SK-N-MC (cell line): ENCODE data around the gene ZNF157.

Source experiments
- DNase-seq: peaks from one replicate; pipeline ENCODE4 v3.0.0-alpha.2; 2011; ENCODE audit warnings: low read depth, low spot score
- H3K27ac ChIP-seq: fragments of 200-600 bp; sonication (generic); 2 replicates; pipeline ENCODE4 v1.5.1; 2016; ENCODE audit warnings: mixed run types
- H3K36me3 ChIP-seq: fragments of 200-600 bp; sonication (generic); 2 replicates; pipeline ENCODE4 v1.6.1; 2017; ENCODE audit warnings: antibody characterized with exemption, low read length, mixed read lengths; ENCODE audit not compliant: insufficient read depth
- H3K4me3 ChIP-seq: fragments of 200-600 bp; sonication (generic); 2 replicates; pipeline ENCODE4 v1.5.1; 2016
- H3K9ac ChIP-seq: fragments of 200-600 bp; sonication (generic); 2 replicates; pipeline ENCODE4 v1.8.0; 2017; ENCODE audit warnings: mixed run types, mixed read lengths; ENCODE audit not compliant: insufficient read length
- H3K9me3 ChIP-seq: fragments of 200-600 bp; sonication (generic); 2 replicates; pipeline ENCODE4 v1.6.1; 2017; ENCODE audit warnings: low read depth, mild to moderate bottlenecking, antibody characterized with exemption, low read length, moderate library complexity, mixed read lengths
- EZH2 ChIP-seq: fragments of 200-600 bp; sonication (generic); IDR thresholded peaks from one replicate; pipeline ENCODE4 v1.6.1; 2017; ENCODE audit warnings: antibody characterized with exemption
- FOXP2 ChIP-seq: optimal IDR thresholded peaks from 2 replicates; pipeline ENCODE3; 2011; ENCODE audit warnings: mild to moderate bottlenecking, moderate library complexity; ENCODE audit not compliant: insufficient read depth; ENCODE audit errors: extremely low read length, control extremely low read depth
- POLR2AphosphoS5 ChIP-seq: IDR thresholded peaks from 2 replicates; pipeline ENCODE4 v1.6.1; 2012; ENCODE audit warnings: mild to moderate bottlenecking, low read depth, low read length, borderline replicate concordance

The ZNF157 gene

GRCh38 chrX:47456080-47456479 lies 85.7 kb downstream of the ZNF157 start:
- no peak for DNase-seq
- TF ChIP-seq FOXP2 (no peak), EZH2 (no peak), POLR2AphosphoS5 (no peak)
- Histone ChIP-seq H3K4me3 (no peak overlapping the region), H3K9ac (no peak overlapping the region), H3K36me3 (peaks cover 29% of the 10 kb centered on the region), H3K9me3 (no peaks in the 10 kb centered on the region), H3K27ac (no peak overlapping the region)

GRCh38 chrX:47458528-47458927 lies 88.2 kb downstream of the ZNF157 start:
- TF ChIP-seq FOXP2: no peak
- TF ChIP-seq POLR2AphosphoS5: no peak
- TF ChIP-seq EZH2: no peak
- peaks cover 18% of the 10 kb centered on the region for H3K36me3 ChIP-seq
- no peak overlapping the region for H3K27ac ChIP-seq
- no peaks in the 10 kb centered on the region for H3K9me3 ChIP-seq
- no peak for DNase-seq
- H3K9ac ChIP-seq: no peak overlapping the region
- H3K4me3 ChIP-seq: no peak overlapping the region

GRCh38 chrX:47460561-47460960 lies 90.2 kb downstream of the ZNF157 start:
- no peaks in the 10 kb centered on the region for H3K9me3 ChIP-seq
- H3K27ac ChIP-seq: no peak overlapping the region
- TF ChIP-seq POLR2AphosphoS5 (no peak), FOXP2 (no peak), EZH2 (no peak)
- DNase-seq: no peak
- H3K9ac ChIP-seq: no peak overlapping the region
- peaks cover 7% of the 10 kb centered on the region; the same call in 1 of the 2 replicates for H3K36me3 ChIP-seq
- H3K4me3 ChIP-seq: no peak overlapping the region
